GM19438 (cell line): Measurements from ENCODE around the gene KSR1.

Experiments
- ATAC-seq: cut with Tn5 transposase; IDR thresholded peaks from one replicate; pipeline ENCODE4 v1.9.1; 2021; ENCODE audit warnings: low read depth; ENCODE audit not compliant: unreplicated experiment

KSR1 gene

GRCh38 chr17:27531469-27531961, 75.3 kb downstream of the KSR1 start:
- ATAC-seq: peak; percentile 25

- no peak for ATAC-seq
Measured at GRCh38 chr17:27532269-27533263, 76.3 kb downstream of the KSR1 start.

- ATAC-seq: no peak
Measured at GRCh38 chr17:27533874-27534815, 77.9 kb downstream of the KSR1 start.

- no peak for ATAC-seq
Measured at GRCh38 chr17:27535178-27535928, 79.1 kb downstream of the KSR1 start.

GRCh38 chr17:27535975-27536374, 79.7 kb downstream of the KSR1 start:
- no peak for ATAC-seq

- ATAC-seq: no peak
Measured at GRCh38 chr17:27536781-27537180, 80.5 kb downstream of the KSR1 start.

- no peak for ATAC-seq
Measured at GRCh38 chr17:27538156-27538955, 82.1 kb downstream of the KSR1 start.

- no peak for ATAC-seq
Measured at GRCh38 chr17:27539152-27539551, 82.9 kb downstream of the KSR1 start.

- no peak for ATAC-seq
Measured at GRCh38 chr17:27539794-27540317, 83.6 kb downstream of the KSR1 start.

- ATAC-seq: no peak
Measured at GRCh38 chr17:27540318-27541101, 84.3 kb downstream of the KSR1 start.

- ATAC-seq: no peak
Measured at GRCh38 chr17:27541301-27542023, 85.2 kb downstream of the KSR1 start.

- ATAC-seq: no peak
Measured at GRCh38 chr17:27542841-27543463, 86.7 kb downstream of the KSR1 start.

- ATAC-seq: no peak
Measured at GRCh38 chr17:27543464-27543856, 87.2 kb downstream of the KSR1 start.

GRCh38 chr17:27543958-27544349, 87.7 kb downstream of the KSR1 start:
- no peak for ATAC-seq

- ATAC-seq: peak; percentile 87
Measured at GRCh38 chr17:27544350-27545131, 88.3 kb downstream of the KSR1 start.

GRCh38 chr17:27545562-27546229, 89.4 kb downstream of the KSR1 start:
- no peak for ATAC-seq
